GM12891 (cell line): ENCODE results near the gene FAM120C.

Experiments used
- POLR2A ChIP-seq: IDR thresholded peaks from 2 replicates; pipeline ENCODE4 v1.6.1; 2011; ENCODE audit warnings: low read depth, low read length, control low read depth
- SPI1 ChIP-seq: IDR thresholded peaks from 2 replicates; pipeline ENCODE4 v1.6.1; 2011; ENCODE audit warnings: low read depth, low read length, control low read depth

GRCh38 chrX:54213603-54214002, 30.5 kb upstream of the FAM120C start:
- TF ChIP-seq POLR2A (no peak), SPI1 (no peak)
